Measurements from ENCODE around the gene SLC30A1. TPM values are rescaled to one million over a fixed set of nuclear protein-coding genes. Genes with fewer than 3 reads are reported as not detected.

Gene SLC30A1
- total and polyA plus RNA-seq, 10 of the 15 experiments (the other 5 are each of a cell fraction or from before 2014, with no cell fraction given): 3.5 to 14.1 (median 8.8) TPM

DNA sequence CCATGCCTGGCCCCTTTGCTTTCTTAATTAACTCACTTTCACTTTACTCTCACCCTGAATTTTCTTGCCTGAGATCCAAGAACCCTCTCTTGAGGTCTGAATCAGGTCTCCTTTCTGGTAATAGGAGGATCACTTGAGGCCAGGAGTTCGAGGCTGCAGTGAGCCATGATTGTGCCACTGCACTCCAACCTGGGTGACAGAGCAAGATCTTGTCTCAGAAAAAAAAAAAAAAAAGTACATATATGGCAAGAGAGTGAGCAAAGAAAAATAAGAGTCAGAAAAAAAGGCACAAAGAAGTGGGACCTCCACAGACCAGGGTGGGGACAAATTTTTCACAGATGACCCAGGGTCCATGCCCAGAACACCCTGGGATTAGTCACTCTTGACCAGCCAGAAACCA is 52.9 kb downstream of the SLC30A1 start:
- Histone ChIP-seq H3K9ac (ENCODE audit: control insufficient read depth, insufficient read depth, low read length) (no peak overlapping the region), H4K20me1 (ENCODE audit: control insufficient read depth, insufficient read depth) (no peaks in the 10 kb centered on the region), H3K27ac (ENCODE audit: control insufficient read depth, insufficient read depth) (no peak overlapping the region), H3K79me2 (ENCODE audit: control insufficient read depth, insufficient read depth, low read length) (no peaks in the 10 kb centered on the region), H2AFZ (ENCODE audit: control insufficient read depth, low read depth, low read length) (no peak overlapping the region), H3K9me3 (replicated peaks; ENCODE audit: control insufficient read depth, insufficient read depth, low read length) (no peaks in the 10 kb centered on the region), H3K4me2 (ENCODE audit: control insufficient read depth, insufficient read depth) (no peak overlapping the region), H3K36me3 (ENCODE audit: control insufficient read depth in 2 of 2, insufficient read depth in 2 of 2, low read length in 1 of 2) (no peaks in the 10 kb centered on the region), H3K4me3 (no peak overlapping the region), H3K4me1 (ENCODE audit: control insufficient read depth, insufficient read depth, low read length) (peaks cover 40% of the 10 kb centered on the region), H3K27me3 (replicated peaks in 1 of 2; ENCODE audit: control insufficient read depth in 2 of 2, insufficient read depth in 2 of 2, low read length in 1 of 2) (no peaks in the 10 kb centered on the region)
- whole genome bisulfite sequencing (ENCODE audit: insufficient coverage, insufficient replicate concordance, low lambda C conversion rate, missing lambda C conversion rate): 38% methylated on average over 1 of the region's 1 CpG
- RAD21 ChIA-PET (ENCODE audit: unreplicated experiment): no interaction called here
- CTCF ChIA-PET: no interaction called here
- intact Hi-C loops (cut with micrococcal nuclease; ENCODE audit: unreplicated experiment) (no loop called here), in situ Hi-C loops (cut with MboI) (no loop called here)
- no peak for ATAC-seq
- BruUV-seq (replicated peaks): no TSS peak
- DNase-seq (ENCODE audit: low read depth, low spot score): no peak
- no peak for TF ChIP-seq EED (IDR thresholded peaks at IDR 0.05; ENCODE audit: low read depth)
- TF ChIP-seq, protein P1, sequence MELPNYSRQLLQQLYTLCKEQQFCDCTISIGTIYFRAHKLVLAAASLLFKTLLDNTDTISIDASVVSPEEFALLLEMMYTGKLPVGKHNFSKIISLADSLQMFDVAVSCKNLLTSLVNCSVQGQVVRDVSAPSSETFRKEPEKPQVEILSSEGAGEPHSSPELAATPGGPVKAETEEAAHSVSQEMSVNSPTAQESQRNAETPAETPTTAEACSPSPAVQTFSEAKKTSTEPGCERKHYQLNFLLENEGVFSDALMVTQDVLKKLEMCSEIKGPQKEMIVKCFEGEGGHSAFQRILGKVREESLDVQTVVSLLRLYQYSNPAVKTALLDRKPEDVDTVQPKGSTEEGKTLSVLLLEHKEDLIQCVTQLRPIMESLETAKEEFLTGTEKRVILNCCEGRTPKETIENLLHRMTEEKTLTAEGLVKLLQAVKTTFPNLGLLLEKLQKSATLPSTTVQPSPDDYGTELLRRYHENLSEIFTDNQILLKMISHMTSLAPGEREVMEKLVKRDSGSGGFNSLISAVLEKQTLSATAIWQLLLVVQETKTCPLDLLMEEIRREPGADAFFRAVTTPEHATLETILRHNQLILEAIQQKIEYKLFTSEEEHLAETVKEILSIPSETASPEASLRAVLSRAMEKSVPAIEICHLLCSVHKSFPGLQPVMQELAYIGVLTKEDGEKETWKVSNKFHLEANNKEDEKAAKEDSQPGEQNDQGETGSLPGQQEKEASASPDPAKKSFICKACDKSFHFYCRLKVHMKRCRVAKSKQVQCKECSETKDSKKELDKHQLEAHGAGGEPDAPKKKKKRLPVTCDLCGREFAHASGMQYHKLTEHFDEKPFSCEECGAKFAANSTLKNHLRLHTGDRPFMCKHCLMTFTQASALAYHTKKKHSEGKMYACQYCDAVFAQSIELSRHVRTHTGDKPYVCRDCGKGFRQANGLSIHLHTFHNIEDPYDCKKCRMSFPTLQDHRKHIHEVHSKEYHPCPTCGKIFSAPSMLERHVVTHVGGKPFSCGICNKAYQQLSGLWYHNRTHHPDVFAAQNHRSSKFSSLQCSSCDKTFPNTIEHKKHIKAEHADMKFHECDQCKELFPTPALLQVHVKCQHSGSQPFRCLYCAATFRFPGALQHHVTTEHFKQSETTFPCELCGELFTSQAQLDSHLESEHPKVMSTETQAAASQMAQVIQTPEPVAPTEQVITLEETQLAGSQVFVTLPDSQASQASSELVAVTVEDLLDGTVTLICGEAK (IDR thresholded peaks at IDR 0.05; ENCODE audit: borderline replicate concordance): no peak
- no peak for TF ChIP-seq PAX5 (IDR thresholded peaks at IDR 0.05; ENCODE audit: borderline replicate concordance, low read depth, low read length)
- TF ChIP-seq, protein P2, sequence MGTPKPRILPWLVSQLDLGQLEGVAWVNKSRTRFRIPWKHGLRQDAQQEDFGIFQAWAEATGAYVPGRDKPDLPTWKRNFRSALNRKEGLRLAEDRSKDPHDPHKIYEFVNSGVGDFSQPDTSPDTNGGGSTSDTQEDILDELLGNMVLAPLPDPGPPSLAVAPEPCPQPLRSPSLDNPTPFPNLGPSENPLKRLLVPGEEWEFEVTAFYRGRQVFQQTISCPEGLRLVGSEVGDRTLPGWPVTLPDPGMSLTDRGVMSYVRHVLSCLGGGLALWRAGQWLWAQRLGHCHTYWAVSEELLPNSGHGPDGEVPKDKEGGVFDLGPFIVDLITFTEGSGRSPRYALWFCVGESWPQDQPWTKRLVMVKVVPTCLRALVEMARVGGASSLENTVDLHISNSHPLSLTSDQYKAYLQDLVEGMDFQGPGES (IDR thresholded peaks at IDR 0.05): no peak
- TF ChIP-seq CBX3 (IDR thresholded peaks at IDR 0.05; ENCODE audit: borderline replicate concordance, low read depth): no peak
- POLR2A ChIA-PET: no interaction called here
- no peak for FAIRE-seq
- SMC1A ChIA-PET (ENCODE audit: uncharacterized antibody, unreplicated experiment): no interaction called here
